ENCODE data around the gene NOC4L. TPM values are rescaled to one million over a fixed set of nuclear protein-coding genes. Genes with fewer than 3 reads are reported as not detected.

The NOC4L gene
- total and polyA plus RNA-seq, 2 donors (not counting 3 experiments of a cell fraction or from before 2014, with no cell fraction given) = 19.4 to 29.4 TPM

GRCh38 chr12:132141976-132142678 lies 2.1 kb upstream of the NOC4L start:
- dilution Hi-C loops (cut with MboI; ENCODE audit: extremely low pct_ligation_motif_present, low sequenced_read_pairs) = no loop called here
- H3K79me2 ChIP-seq (ENCODE audit: control insufficient read depth, insufficient read depth, low read length) = peaks cover 34% of the 10 kb centered on the region

More at GRCh38 chr12:132141976-132142678, 2.1 kb upstream of the NOC4L start:
- H3K9me3 ChIP-seq (replicated peaks; ENCODE audit: control insufficient read depth, insufficient read depth, low read length) = no peaks in the 10 kb centered on the region
- H4K20me1 ChIP-seq (replicated peaks; ENCODE audit: control insufficient read depth, extremely low read depth, insufficient read depth, low read length) = no peaks in the 10 kb centered on the region
- no peak for FAIRE-seq
- H3K4me2 ChIP-seq (ENCODE audit: insufficient read depth, low read length) = no peak overlapping the region
- no peak overlapping the region for H3K27ac ChIP-seq (ENCODE audit: insufficient read depth, low read depth, low read length)
- BruUV-seq (replicated peaks) = no TSS peak
- CTCF ChIA-PET = interaction anchor here (1.8 kb wide), 1 partner anchor 12 kb away, joined by 7 read pairs; no protein-coding TSS in a partner anchor
- no peak for TF ChIP-seq GATA2 (IDR thresholded peaks at IDR 0.05; ENCODE audit: insufficient read depth, insufficient read length, low read depth, low read length)
- TF ChIP-seq EZH2 (IDR thresholded peaks at IDR 0.05; ENCODE audit: borderline replicate concordance, low read depth, low read length, severe bottlenecking) = no peak
- TF ChIP-seq JUN (IDR thresholded peaks at IDR 0.05; ENCODE audit: borderline replicate concordance, insufficient read depth, insufficient read length, low read depth) = no peak
- TF ChIP-seq MAX (IDR thresholded peaks at IDR 0.05; ENCODE audit: insufficient read depth, insufficient read length) = no peak
- TF ChIP-seq POLR2AphosphoS5 (IDR thresholded peaks at IDR 0.05; ENCODE audit: insufficient read depth, low read depth, low read length) = no peak
- no peak for TF ChIP-seq CTCF (IDR thresholded peaks at IDR 0.05; ENCODE audit: extremely low read depth in 1 of 2, insufficient read depth in 1 of 2, low read depth in 1 of 2, low read length in 2 of 2)
- no peak for TF ChIP-seq POLR2A (IDR thresholded peaks at IDR 0.05; ENCODE audit: low read depth, low read length)
- no peak for TF ChIP-seq MYC (IDR thresholded peaks at IDR 0.05; ENCODE audit: low read depth, low read length)
- no peak for TF ChIP-seq FOS (IDR thresholded peaks at IDR 0.05; ENCODE audit: borderline replicate concordance, insufficient read depth, low read length)
- POLR2A ChIA-PET = no interaction called here
- peaks cover 14% of the 10 kb centered on the region for H3K4me1 ChIP-seq (ENCODE audit: control insufficient read depth, extremely low read depth, insufficient read depth, low read length)
- no peak overlapping the region for H2AFZ ChIP-seq (ENCODE audit: low read depth, low read length)
- no peak overlapping the region for H3K9ac ChIP-seq (replicated peaks; ENCODE audit: extremely low read depth, insufficient read depth, low read length)
- DNase-seq (ENCODE audit: low read depth, low spot score) = no peak
- H3K36me3 ChIP-seq (ENCODE audit: control insufficient read depth in 2 of 2, extremely low read depth in 1 of 2, insufficient read depth in 2 of 2, low read length in 2 of 2) = peaks cover 8 to 33% of the 10 kb centered on the region in 2 experiments
- H3K27me3 ChIP-seq (ENCODE audit: control insufficient read depth in 2 of 2, insufficient read depth in 2 of 2, low read length in 2 of 2) = no peaks in the 10 kb centered on the region
- no peak overlapping the region for H3K4me3 ChIP-seq (replicated peaks in 1 of 3; ENCODE audit: insufficient read depth in 1 of 3, low read depth in 1 of 3, low read length in 3 of 3)
- intact Hi-C loops (cut with micrococcal nuclease) = no loop called here
- H3K9me1 ChIP-seq (replicated peaks; ENCODE audit: control insufficient read depth, extremely low read depth, insufficient read depth, low read length) = no peaks in the 10 kb centered on the region
